Measurements from ENCODE around the gene TAF11.
"Not testable (repeated sequence)": the region's sequence is repeated elsewhere in the genome, so short reads cannot be mapped to it uniquely, and the experiment has no call there.

DNA sequence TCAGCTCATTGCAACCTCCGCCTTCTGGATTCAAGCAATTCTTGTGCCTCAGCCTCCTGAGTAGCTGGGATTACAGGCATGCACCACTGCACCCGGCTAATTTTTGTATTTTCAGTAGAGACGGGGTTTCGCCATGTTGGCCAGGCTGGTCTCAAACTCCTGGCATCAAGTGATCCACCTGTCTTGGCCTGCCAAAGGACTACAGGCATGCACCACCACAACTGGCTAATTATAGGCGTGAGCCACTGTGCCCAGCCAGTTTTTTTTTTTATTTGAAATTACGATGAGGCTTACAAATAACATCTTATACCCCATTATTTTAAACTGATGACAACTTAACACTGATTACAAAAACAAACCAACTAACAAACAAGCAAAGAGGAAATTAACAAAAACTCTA is 38.8 kb downstream of the TAF11 start:
- TF ChIP-seq POLR2A, CTCF, EP300 (IDR thresholded peaks at IDR 0.05): not testable (repeated sequence)
